ENCODE data around the gene GPBAR1. TPM values are rescaled to one million over a fixed set of nuclear protein-coding genes. Genes with fewer than 3 reads are reported as not detected.

Gene GPBAR1
- total RNA-seq, 1 donor from 2014 or later, result 0.77 TPM

- peak; percentile 59 for DNase-seq (ENCODE audit: low spot score)
Measured at GRCh38 chr2:218257390-218257981, 3.3 kb upstream of the GPBAR1 start.

GRCh38 chr2:218259099-218259961 lies 1.5 kb upstream of the GPBAR1 start:
- H3K4me3 Mint-ChIP-seq (ENCODE audit: unreplicated experiment), result peak overlapping the region; percentile 71
- H3K36me3 Mint-ChIP-seq (ENCODE audit: low read depth, unreplicated experiment), result peaks cover 17% of the 10 kb centered on the region
- no peaks in the 10 kb centered on the region for H3K9me3 Mint-ChIP-seq (ENCODE audit: unreplicated experiment)
- TF ChIP-seq CTCF (IDR thresholded peaks at IDR 0.05; ENCODE audit: unreplicated experiment), result no peak
- DNase-seq (ENCODE audit: low spot score), result no peak
- H3K27me3 Mint-ChIP-seq (ENCODE audit: unreplicated experiment), result peaks cover 7% of the 10 kb centered on the region
- peaks cover 43% of the 10 kb centered on the region for H3K4me1 Mint-ChIP-seq (ENCODE audit: unreplicated experiment)
- H3K27ac Mint-ChIP-seq (ENCODE audit: unreplicated experiment), result peak overlapping the region; percentile 75

More at GRCh38 chr2:218257390-218257981, 3.3 kb upstream of the GPBAR1 start:
- Mint-ChIP-seq H3K27ac (ENCODE audit: unreplicated experiment) (peak overlapping the region; percentile 80), H3K9me3 (ENCODE audit: unreplicated experiment) (no peaks in the 10 kb centered on the region), H3K4me3 (ENCODE audit: unreplicated experiment) (peak overlapping the region; percentile 38), H3K27me3 (ENCODE audit: unreplicated experiment) (peaks cover 10% of the 10 kb centered on the region), H3K4me1 (ENCODE audit: unreplicated experiment) (peaks cover 43% of the 10 kb centered on the region), H3K36me3 (ENCODE audit: low read depth, unreplicated experiment) (peaks cover 29% of the 10 kb centered on the region)
- TF ChIP-seq CTCF (IDR thresholded peaks at IDR 0.05; ENCODE audit: unreplicated experiment), result peak; percentile 77

DNA sequence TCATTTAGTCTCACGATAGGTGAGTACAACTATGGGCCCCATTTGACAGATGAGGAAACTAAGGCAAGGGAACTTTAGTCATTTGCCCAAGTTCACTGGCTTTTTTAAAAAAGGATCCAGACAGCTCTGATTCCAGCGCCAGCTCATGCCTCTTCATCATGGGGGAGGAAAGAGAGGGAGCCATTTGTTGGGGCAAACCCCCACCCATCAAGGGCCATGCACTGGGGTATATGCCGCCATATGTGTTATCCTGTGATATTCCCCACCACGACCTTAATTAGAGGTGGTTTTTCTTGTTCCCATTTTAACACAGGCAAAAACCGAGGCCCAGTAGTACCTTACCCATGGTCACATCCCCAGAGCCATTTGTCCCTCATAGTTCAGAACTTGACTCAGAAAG lies 649 bp upstream of the GPBAR1 start:
- DNase-seq (ENCODE audit: low spot score), result no peak
- H3K27ac Mint-ChIP-seq (ENCODE audit: unreplicated experiment), result no peak overlapping the region
- H3K4me1 Mint-ChIP-seq (ENCODE audit: unreplicated experiment), result peaks cover 43% of the 10 kb centered on the region
- H3K9me3 Mint-ChIP-seq (ENCODE audit: unreplicated experiment), result no peaks in the 10 kb centered on the region
- H3K36me3 Mint-ChIP-seq (ENCODE audit: low read depth, unreplicated experiment), result peaks cover 11% of the 10 kb centered on the region
- H3K4me3 Mint-ChIP-seq (ENCODE audit: unreplicated experiment), result no peak overlapping the region
- peaks cover 7% of the 10 kb centered on the region for H3K27me3 Mint-ChIP-seq (ENCODE audit: unreplicated experiment)
- TF ChIP-seq CTCF (IDR thresholded peaks at IDR 0.05; ENCODE audit: unreplicated experiment), result no peak

- Mint-ChIP-seq H3K36me3 (ENCODE audit: low read depth, unreplicated experiment) (peaks cover 14% of the 10 kb centered on the region), H3K4me3 (ENCODE audit: unreplicated experiment) (no peak overlapping the region), H3K4me1 (ENCODE audit: unreplicated experiment) (peaks cover 40% of the 10 kb centered on the region), H3K27me3 (ENCODE audit: unreplicated experiment) (peaks cover 10% of the 10 kb centered on the region), H3K9me3 (ENCODE audit: unreplicated experiment) (no peaks in the 10 kb centered on the region), H3K27ac (ENCODE audit: unreplicated experiment) (peak overlapping the region; percentile 85)
- no peak for DNase-seq (ENCODE audit: low spot score)
- no peak for TF ChIP-seq CTCF (IDR thresholded peaks at IDR 0.05; ENCODE audit: unreplicated experiment)
Measured at GRCh38 chr2:218261423-218262236, 815 bp downstream of the GPBAR1 start.

Data from endothelial cell (in vitro differentiated cells).